ENCODE measurements around the gene C1orf56. TPM values are rescaled to one million over a fixed set of nuclear protein-coding genes. Genes with fewer than 3 reads are reported as not detected.

C1orf56 gene
- total and polyA plus RNA-seq, 2 of the 13 experiments (the other 11 are each of a cell fraction or from before 2014, with no cell fraction given): 1.5 to 3.2 TPM

- TF ChIP-seq ZNF512B (CRISPR knock-in tag; IDR thresholded peaks at IDR 0.05; ENCODE audit: borderline replicate concordance) (no peak), FOXA3 (CRISPR knock-in tag; IDR thresholded peaks at IDR 0.05) (peak; percentile 12; the same call in 1 of the 2 replicates), ZNF263 (CRISPR knock-in tag; IDR thresholded peaks at IDR 0.05) (peak; percentile 94), POLR2A (IDR thresholded peaks at IDR 0.05; ENCODE audit: insufficient read depth in 1 of 2, low read depth in 2 of 2, low read length in 2 of 2) (peak; percentile 51 to 85; a peak in 3 of 4 replicates), GABPB1 (CRISPR knock-in tag; IDR thresholded peaks at IDR 0.05) (peak; percentile 65), BRCA1 (CRISPR knock-in tag; IDR thresholded peaks at IDR 0.05) (no peak), ZNF546 (CRISPR knock-in tag; conservative IDR thresholded peaks at IDR 0.05) (0 out of 2 replicates have a peak, but pooled peaks have one; percentile 17), ZNF644 (CRISPR knock-in tag; IDR thresholded peaks at IDR 0.05; ENCODE audit: low read depth) (peak; percentile 66; the same call in 1 of the 2 replicates), KDM3A (CRISPR knock-in tag; IDR thresholded peaks at IDR 0.05; ENCODE audit: low read depth) (peak; percentile 67; the same call in 1 of the 2 replicates), CEBPG (CRISPR knock-in tag; IDR thresholded peaks at IDR 0.05) (peak; percentile 23), FOXJ3 (CRISPR knock-in tag; IDR thresholded peaks at IDR 0.05; ENCODE audit: borderline replicate concordance) (peak; percentile 16; the same call in 1 of the 2 replicates), MIXL1 (CRISPR knock-in tag; IDR thresholded peaks at IDR 0.05) (peak; percentile 43; the same call in 1 of the 2 replicates), ZNF687 (CRISPR knock-in tag; IDR thresholded peaks at IDR 0.05) (peak; percentile 64), THAP11 (CRISPR knock-in tag; IDR thresholded peaks at IDR 0.05) (peak; percentile 75), ZMYM3 (CRISPR knock-in tag; IDR thresholded peaks at IDR 0.05) (peak; percentile 44; the same call in 1 of the 2 replicates), ARNT (IDR thresholded peaks at IDR 0.05) (no peak), ZNF292 (CRISPR knock-in tag; IDR thresholded peaks at IDR 0.05; ENCODE audit: borderline replicate concordance, low read depth) (peak; percentile 41), SALL1 (CRISPR knock-in tag; IDR thresholded peaks at IDR 0.05) (peak; percentile 49; the same call in 1 of the 2 replicates), CHD2 (IDR thresholded peaks at IDR 0.05; ENCODE audit: low read depth, low read length) (no peak), RXRA (CRISPR knock-in tag; IDR thresholded peaks at IDR 0.05) (peak; percentile 55), ZFP90 (CRISPR knock-in tag; IDR thresholded peaks at IDR 0.05; ENCODE audit: borderline replicate concordance) (0 out of 2 replicates have a peak, but pooled peaks have one; percentile 45), POLR2AphosphoS5 (IDR thresholded peaks at IDR 0.05; ENCODE audit: low read depth, low read length) (peak; percentile 71), SAP130 (CRISPR knock-in tag; IDR thresholded peaks at IDR 0.05; ENCODE audit: low read depth) (peak; percentile 3; the same call in 1 of the 2 replicates), STAG1 (CRISPR knock-in tag; IDR thresholded peaks at IDR 0.05) (peak; percentile 67), MXI1 (IDR thresholded peaks at IDR 0.05; ENCODE audit: borderline replicate concordance, low read depth, low read length) (0 out of 3 replicates have a peak, but pooled peaks have one; percentile 18), ZSCAN31 (CRISPR knock-in tag; IDR thresholded peaks at IDR 0.05; ENCODE audit: low read depth) (0 out of 2 replicates have a peak, but pooled peaks have one; percentile 60), JARID2 (CRISPR knock-in tag; IDR thresholded peaks at IDR 0.05; ENCODE audit: insufficient replicate concordance) (peak; percentile 53)
Measured at GRCh38 chr1:151006327-151007052, 41.1 kb upstream of the C1orf56 start, which contains the start of gene MINDY1 (continued).
